Measurements from ENCODE around the gene PCDHAC1. TPM values are rescaled to one million over a fixed set of nuclear protein-coding genes. Genes with fewer than 3 reads are reported as not detected.
A peak's percentile ranks its signal among the peaks of the same experiment; 100 is the strongest.

Gene PCDHAC1
- total RNA-seq, 1 experiment from 2014 or later: 1.0 TPM

- Histone ChIP-seq H3K27me3 (ENCODE audit: insufficient read depth, low read length) (no peaks in the 10 kb centered on the region), H2AFZ (ENCODE audit: low read depth, low read length, poor library complexity, severe bottlenecking) (peak within 1 kb of the TSS; percentile 91), H3K79me2 (ENCODE audit: insufficient read depth, low read length) (no peaks in the 10 kb centered on the region), H3K27ac (ENCODE audit: low read depth, low read length) (peak within 1 kb of the TSS; percentile 47; the same call in 1 of the 2 replicates), H3K9me3 (ENCODE audit: control insufficient read depth in 1 of 2, insufficient read depth in 1 of 2, low read depth in 1 of 2, low read length in 2 of 2) (no peaks in the 10 kb centered on the region), H3K9me2 (ENCODE audit: insufficient read depth) (no peaks in the 10 kb centered on the region), H3K9ac (ENCODE audit: low read length) (peak within 1 kb of the TSS; percentile 59), H3K4me1 (ENCODE audit: control insufficient read depth in 1 of 2, insufficient read depth in 2 of 2, low read length in 2 of 2) (peaks cover 9 to 19% of the 10 kb centered on the region in 2 experiments; a peak in 3 of 4 replicates), H3K4me2 (ENCODE audit: low read length) (peak within 1 kb of the TSS; percentile 90), H4K20me1 (ENCODE audit: insufficient read depth) (no peaks in the 10 kb centered on the region), H3K4me3 (replicated peaks in 1 of 2; ENCODE audit: low read depth in 1 of 2, low read length in 2 of 2) (peak within 1 kb of the TSS; percentile 58 to 65), H3K36me3 (ENCODE audit: control insufficient read depth in 1 of 2, insufficient read depth in 2 of 2, low read length in 2 of 2) (no peaks in the 10 kb centered on the region)
- RAD21 ChIA-PET (ENCODE audit: low non-redundant PET in 1 of 2, low total read pairs in 2 of 2, uncharacterized antibody in 2 of 2, unreplicated experiment in 2 of 2): no interaction called here
- POLR2A ChIA-PET: interaction anchor here (1.8 kb wide), 1 partner anchor 38 kb away, joined by 6 read pairs; no protein-coding TSS in a partner anchor
- CTCF ChIA-PET: interaction anchor here (0.7 to 1.2 kb wide), 2 partner anchors 51 to 73 kb away, joined by 3 to 6 read pairs; no protein-coding TSS in a partner anchor
- DNase-seq (ENCODE audit: low read depth, low spot score) (peak; percentile 48), ATAC-seq (peak; percentile 91)
- intact Hi-C loops (cut with micrococcal nuclease): loop anchor here (5.0 kb wide), 1 partner anchor 39 kb away; the partner anchor contains the start of gene PCDHAC1
- TF ChIP-seq MAX (IDR thresholded peaks at IDR 0.05): 0 out of 2 replicates have a peak, but pooled peaks have one; percentile 54
- TF ChIP-seq POLR2A (IDR thresholded peaks at IDR 0.05; ENCODE audit: borderline replicate concordance, extremely low read depth, insufficient read depth, insufficient read length): no peak
- TF ChIP-seq ZFX (IDR thresholded peaks at IDR 0.05): 0 out of 2 replicates have a peak, but pooled peaks have one; percentile 29
- TF ChIP-seq TCF7L2 (IDR thresholded peaks at IDR 0.05; ENCODE audit: borderline replicate concordance, extremely low read depth, insufficient read depth, insufficient read length): no peak
- TF ChIP-seq SIN3A (IDR thresholded peaks at IDR 0.05; ENCODE audit: low read depth): peak; percentile 23; the same call in 1 of the 2 replicates
- TF ChIP-seq POLR2AphosphoS5 (IDR thresholded peaks at IDR 0.05; ENCODE audit: low read depth, low read length): peak; percentile 54
- TF ChIP-seq YY1 (IDR thresholded peaks at IDR 0.05; ENCODE audit: extremely low read depth, insufficient replicate concordance, low read depth, low read length): peak; percentile 37
- 0 out of 2 replicates have a peak, but pooled peaks have one; percentile 10 for TF ChIP-seq CBX3 (IDR thresholded peaks at IDR 0.05; ENCODE audit: low read depth)
- no peak for TF ChIP-seq CEBPB (IDR thresholded peaks at IDR 0.05; ENCODE audit: low read depth)
- peak; percentile 65; the same call in 1 of the 2 replicates for TF ChIP-seq EGR1 (IDR thresholded peaks at IDR 0.05; ENCODE audit: low read depth)
- no TSS peak for BruUV-seq (replicated peaks)
These were observed 40.5 kb downstream of the PCDHAC1 start, which contains the start of gene PCDHAC2 for GRCh38 chr5:140966293-140967225. Gene PCDHAC2 (plus strand): TSS chr5:140966476. CDS start chr5:140966767, 291 bp downstream.
